Panc1 (cell line): ENCODE measurements around the gene VPS26A. TPM values are rescaled to one million over a fixed set of nuclear protein-coding genes. Genes with fewer than 3 reads are reported as not detected.

Experiments used
- ATAC-seq: fragments of 200-7000 bp; cut with Tn5 transposase; 2 replicates; pipeline ENCODE4 v1.9.1; 2020; ENCODE audit warnings: mild to moderate bottlenecking, moderate library complexity
- Bru-seq: library from RNA; stranded (reverse); fragments of 400-500 nt; gene quantifications from one replicate; lab custom pipeline; 2021; lab: Mats Ljungman, UMichigan
- BruChase-seq, 2 experiments: library from RNA; stranded (reverse); fragments of 400-500 nt; gene quantifications; one replicate each; lab custom pipeline; 2021; lab: Mats Ljungman, UMichigan
- BruUV-seq: library from RNA; stranded (reverse); fragments of 400-500 nt; replicated peaks from 2 replicates; lab custom pipeline; 2021; lab: Mats Ljungman, UMichigan
- CTCF ChIA-PET: fragments of 300-600 bp; sonication (Branson Sonifier 250); formaldehyde crosslinking; loops from one replicate; lab custom pipeline; 2022; ENCODE audit warnings: antibody characterized with exemption; lab: Charles Lee
- POLR2A ChIA-PET: fragments of 300-600 bp; sonication (Branson Sonifier 250); formaldehyde crosslinking; loops from one replicate; lab custom pipeline; 2022; ENCODE audit warnings: antibody characterized with exemption; lab: Charles Lee
- DNase-seq: peaks from one replicate; pipeline ENCODE4 v3.0.0-alpha.2; 2010; ENCODE audit warnings: low read depth, low spot score
- H3K27ac ChIP-seq: 2 replicates; pipeline ENCODE4 v1.5.1; 2011; ENCODE audit warnings: mild to moderate bottlenecking, low read length, inconsistent platforms
- H3K27me3 ChIP-seq: fragments of 200-500 bp; sonication (Bioruptor generic); 2 replicates; pipeline ENCODE4 v1.6.0; 2014; ENCODE audit warnings: low read length, inconsistent platforms; ENCODE audit not compliant: control insufficient read depth, insufficient read depth
- H3K36me3 ChIP-seq: fragments of 200-500 bp; sonication (Bioruptor generic); 2 replicates; pipeline ENCODE4 v1.5.1; 2014; ENCODE audit warnings: inconsistent platforms, mild to moderate bottlenecking, low read length, moderate library complexity; ENCODE audit not compliant: control insufficient read depth, insufficient read depth
- H3K4me1 ChIP-seq: 2 replicates; pipeline ENCODE4 v1.5.1; 2011; ENCODE audit warnings: inconsistent platforms, mild to moderate bottlenecking, low read length, moderate library complexity; ENCODE audit not compliant: control insufficient read depth, insufficient read depth
- H3K4me3 ChIP-seq, 2 experiments: 2 replicates each; pipeline ENCODE4 v1.5.1; 2011 to 2012; ENCODE audit warnings: low read depth in 2 of 2, low read length in 2 of 2, mild to moderate bottlenecking in 2 of 2, inconsistent platforms in 1 of 2, moderate library complexity in 1 of 2
- H3K9me3 ChIP-seq: fragments of 200-500 bp; sonication (Bioruptor generic); 2 replicates; pipeline ENCODE4 v1.5.1; 2014; ENCODE audit warnings: low read depth, mild to moderate bottlenecking, inconsistent platforms, low read length, moderate library complexity; ENCODE audit not compliant: control insufficient read depth, insufficient read depth
- CTCF ChIP-seq: fragments of 450-650 bp; IDR thresholded peaks from 2 replicates; pipeline ENCODE4 v1.5.1; 2017; ENCODE audit warnings: mild to moderate bottlenecking
- POLR2AphosphoS5 ChIP-seq: IDR thresholded peaks from 2 replicates; pipeline ENCODE4 v1.6.1; 2012; ENCODE audit warnings: mild to moderate bottlenecking, low read depth, low read length, moderate library complexity
- REST ChIP-seq, 2 experiments: IDR thresholded peaks; 2 replicates each; pipeline ENCODE4 v1.6.1; 2011 to 2012; ENCODE audit warnings: low read depth in 2 of 2, control low read depth in 1 of 2, low read length in 1 of 2, mild to moderate bottlenecking in 1 of 2, moderate library complexity in 1 of 2; ENCODE audit not compliant: insufficient read depth in 1 of 2
- SIN3A ChIP-seq: IDR thresholded peaks from 2 replicates; pipeline ENCODE4 v1.6.1; 2012; ENCODE audit warnings: low read depth, mild to moderate bottlenecking, low read length, moderate library complexity, borderline replicate concordance; ENCODE audit not compliant: insufficient read depth
- TCF7L2 ChIP-seq: IDR thresholded peaks from 2 replicates; pipeline ENCODE4 v1.6.1; 2011; ENCODE audit warnings: mild to moderate bottlenecking, low read depth, low read length, inconsistent platforms
- in situ Hi-C: cut with HindIII; loops from 2 replicates; pipeline ENCODE4 v1.10.0; 2016; ENCODE audit warnings: low sequenced_read_pairs, low pct_unique_long_range_greater_than_20kb
- intact Hi-C: fragments of 100-400 bp; cut with micrococcal nuclease; formaldehyde crosslinking; loops from one replicate; pipeline ENCODE4 v1.10.0; 2022; ENCODE audit not compliant: unreplicated experiment
- long read RNA-seq: library from polyadenylated mRNA; unstranded; transcript quantifications from one replicate; pipeline ENCODE4 v2.0.0, GENCODE V29; 2021; ENCODE audit not compliant: unreplicated experiment
- polyA plus RNA-seq: library from polyadenylated mRNA; unstranded; fragments of >200 nt; gene quantifications from one replicate; pipeline ENCODE4 v1.2.1, GENCODE V29; 2012; ENCODE audit warnings: missing spikeins; ENCODE audit not compliant: insufficient read length
- total RNA-seq: library from RNA; stranded (reverse); gene quantifications from one replicate; pipeline ENCODE4 v1.2.1, GENCODE V29; 2021; ENCODE audit not compliant: unreplicated experiment

Gene VPS26A
- total RNA-seq (88.9 TPM), Bru-seq, nascent RNA (percentile 91 among the genes with signal in this experiment), BruChase-seq, experiment 1, labeled RNA remaining after a 2-hour chase (percentile 91 among the genes with signal in this experiment), BruChase-seq, experiment 2, labeled RNA remaining after a 6-hour chase (percentile 95 among the genes with signal in this experiment)
- 57.3 TPM for polyA plus RNA-seq
- long read RNA-seq, transcript VPS26A-201 (9 exons, 2,697 nt): major isoform, 372 of 441 reads
- long read RNA-seq, partial matches to known transcripts: 15 of 441 reads
- long read RNA-seq, other reads (novel, unspliced or antisense): 50 of 441 reads

DNA sequence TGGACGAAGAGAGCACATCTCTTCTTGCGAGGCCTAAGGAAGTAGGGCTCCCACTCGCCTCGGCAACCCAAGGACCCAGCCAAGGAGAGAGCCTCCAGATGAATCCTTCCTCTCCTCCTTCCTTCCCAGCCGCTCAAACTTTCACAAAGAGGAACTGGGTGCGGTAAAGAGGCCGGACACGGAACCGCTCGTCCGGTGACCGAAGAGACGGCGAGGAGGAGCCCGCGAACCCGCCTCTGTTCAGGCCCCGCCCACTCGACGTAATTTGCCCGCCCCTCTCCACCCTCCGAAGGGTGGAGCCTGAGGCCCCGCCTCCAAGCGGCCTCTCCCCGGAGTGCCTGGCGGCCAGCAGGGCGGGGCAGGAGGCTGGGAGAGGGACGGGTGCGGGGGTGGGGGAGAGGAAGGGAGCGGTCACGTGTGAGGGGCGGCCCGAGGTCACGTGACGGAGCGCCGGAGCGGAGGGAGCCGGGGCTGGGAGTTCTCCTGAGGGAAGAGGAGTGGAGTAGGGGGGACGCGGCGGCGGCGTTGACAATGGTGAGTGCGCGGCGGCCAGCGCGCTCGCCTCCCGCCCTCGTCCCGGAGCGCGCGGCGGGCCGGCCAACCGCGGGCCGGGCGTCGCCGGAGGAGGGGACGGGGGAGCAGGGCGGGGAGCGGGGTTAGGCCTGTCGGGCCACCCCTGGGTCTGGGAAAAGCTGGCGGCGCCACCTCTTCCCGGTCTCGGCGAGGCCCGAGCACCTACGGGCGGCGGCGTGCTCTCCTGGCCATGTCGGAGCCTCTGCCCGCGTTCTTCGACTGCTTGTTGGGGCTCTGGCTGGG lies at the start of gene VPS26A:
TSS of gene VPS26A (plus strand) at position 432 of the 816 bp plus-strand sequence. CDS start at position 532, 100 bp downstream.
- BruUV-seq: no TSS peak
- Histone ChIP-seq H3K4me3 (peak within 1 kb of the TSS; percentile 81 to 83), H3K27me3 (no peaks in the 10 kb centered on the region), H3K4me1 (peaks cover 10% of the 10 kb centered on the region), H3K9me3 (no peaks in the 10 kb centered on the region), H3K27ac (peak within 1 kb of the TSS; percentile 94), H3K36me3 (no peaks in the 10 kb centered on the region)
- CTCF ChIA-PET: interaction anchor here (0.8 kb wide), 1 partner anchor 30 kb away, joined by 3 read pairs; no protein-coding TSS in a partner anchor
- ATAC-seq (peak; percentile 93), DNase-seq (peak; percentile 86)
- TF ChIP-seq TCF7L2 (no peak), SIN3A (0 out of 2 replicates have a peak, but pooled peaks have one; percentile 78), REST (IDR thresholded peaks at IDR 0.05; ENCODE audit: insufficient read depth in 1 of 2, low read depth in 2 of 2, low read length in 1 of 2) (no peak), POLR2AphosphoS5 (peak; percentile 96), CTCF (no peak)
- intact Hi-C loops: no loop called here
- in situ Hi-C loops: no loop called here
- POLR2A ChIA-PET: no interaction called here

GRCh38 chr10:69074532-69074931 lies 49.4 kb upstream of the VPS26A start:
- H3K4me3 ChIP-seq: no peak overlapping the region
- H3K36me3 ChIP-seq: no peaks in the 10 kb centered on the region
- in situ Hi-C loops (no loop called here), intact Hi-C loops (no loop called here)
- ChIA-PET POLR2A (no interaction called here), CTCF (no interaction called here)
- H3K9me3 ChIP-seq: no peaks in the 10 kb centered on the region
- ATAC-seq: no peak
- H3K27ac ChIP-seq: no peak overlapping the region
- no peaks in the 10 kb centered on the region for H3K27me3 ChIP-seq
- TF ChIP-seq CTCF: no peak
- no peak for TF ChIP-seq REST (IDR thresholded peaks at IDR 0.05; ENCODE audit: insufficient read depth in 1 of 2, low read depth in 2 of 2, low read length in 1 of 2)
- no peak for TF ChIP-seq SIN3A
- TF ChIP-seq POLR2AphosphoS5: no peak
- no peak for TF ChIP-seq TCF7L2
- no peak for DNase-seq
- BruUV-seq: no TSS peak
- no peaks in the 10 kb centered on the region for H3K4me1 ChIP-seq
